Erythroblast (primary cell): ENCODE measurements around the gene ZNF418.

ENCODE experiments used
- GATA1 ChIP-seq: IDR thresholded peaks from 2 replicates; pipeline ENCODE4 v1.6.1; 2011; ENCODE audit warnings: low read depth, mild to moderate bottlenecking, control low read depth, low read length, moderate library complexity
- POLR2A ChIP-seq: IDR thresholded peaks from 2 replicates; pipeline ENCODE4 v1.6.1; 2011; ENCODE audit warnings: mild to moderate bottlenecking, low read length

GRCh38 chr19:57954996-57955395 is 19.8 kb upstream of the ZNF418 start:
- no peak for TF ChIP-seq POLR2A
- no peak for TF ChIP-seq GATA1
